ENCODE measurements around the gene GALNT9. TPM values are rescaled to one million over a fixed set of nuclear protein-coding genes. Genes with fewer than 3 reads are reported as not detected.

GALNT9 gene
- total RNA-seq, 1 experiment from 2014 or later: 0.54 TPM

GRCh38 chr12:132277374-132277941 is 51.9 kb downstream of the GALNT9 start:
- CTCF ChIA-PET: no interaction called here
- Mint-ChIP-seq H3K9me3 (ENCODE audit: low read depth, unreplicated experiment) (no peaks in the 10 kb centered on the region), H3K4me3 (ENCODE audit: low read depth, unreplicated experiment) (no peak overlapping the region), H3K27ac (ENCODE audit: unreplicated experiment) (no peak overlapping the region), H3K4me1 (ENCODE audit: low read depth, unreplicated experiment) (peaks cover 14% of the 10 kb centered on the region), H3K27me3 (ENCODE audit: unreplicated experiment) (peaks cover 83% of the 10 kb centered on the region), H3K36me3 (ENCODE audit: insufficient read depth, unreplicated experiment) (no peaks in the 10 kb centered on the region)
- TF ChIP-seq CTCF (IDR thresholded peaks at IDR 0.05; ENCODE audit: unreplicated experiment): no peak
- intact Hi-C loops (cut with micrococcal nuclease; ENCODE audit: unreplicated experiment): no loop called here
- no peak for DNase-seq
- BruUV-seq (replicated peaks): no TSS peak

GRCh38 chr12:132276827-132277373 is 52.5 kb downstream of the GALNT9 start:
- H3K4me3 Mint-ChIP-seq (ENCODE audit: low read depth, unreplicated experiment): no peak overlapping the region
- no peaks in the 10 kb centered on the region for H3K9me3 Mint-ChIP-seq (ENCODE audit: low read depth, unreplicated experiment)
- CTCF ChIA-PET: no interaction called here
- H3K27ac Mint-ChIP-seq (ENCODE audit: unreplicated experiment): no peak overlapping the region
- H3K36me3 Mint-ChIP-seq (ENCODE audit: insufficient read depth, unreplicated experiment): no peaks in the 10 kb centered on the region
- intact Hi-C loops (cut with micrococcal nuclease; ENCODE audit: unreplicated experiment): no loop called here
- no peak for TF ChIP-seq CTCF (IDR thresholded peaks at IDR 0.05; ENCODE audit: unreplicated experiment)
- H3K4me1 Mint-ChIP-seq (ENCODE audit: low read depth, unreplicated experiment): peaks cover 14% of the 10 kb centered on the region
- no TSS peak for BruUV-seq (replicated peaks)
- peaks cover 88% of the 10 kb centered on the region for H3K27me3 Mint-ChIP-seq (ENCODE audit: unreplicated experiment)
- no peak for DNase-seq

- Mint-ChIP-seq H3K27ac (ENCODE audit: unreplicated experiment) (no peak overlapping the region), H3K4me3 (ENCODE audit: low read depth, unreplicated experiment) (no peak overlapping the region), H3K36me3 (ENCODE audit: insufficient read depth, unreplicated experiment) (no peaks in the 10 kb centered on the region), H3K9me3 (ENCODE audit: low read depth, unreplicated experiment) (no peaks in the 10 kb centered on the region), H3K4me1 (ENCODE audit: low read depth, unreplicated experiment) (peaks cover 14% of the 10 kb centered on the region), H3K27me3 (ENCODE audit: unreplicated experiment) (peaks cover 95% of the 10 kb centered on the region)
- intact Hi-C loops (cut with micrococcal nuclease; ENCODE audit: unreplicated experiment): no loop called here
- no peak for DNase-seq
- no peak for TF ChIP-seq CTCF (IDR thresholded peaks at IDR 0.05; ENCODE audit: unreplicated experiment)
- CTCF ChIA-PET: no interaction called here
- BruUV-seq (replicated peaks): no TSS peak
Observed at GRCh38 chr12:132276066-132276826, 53.1 kb downstream of the GALNT9 start.

- DNase-seq: no peak
- Mint-ChIP-seq H3K4me1 (ENCODE audit: low read depth, unreplicated experiment) (peaks cover 14% of the 10 kb centered on the region), H3K9me3 (ENCODE audit: low read depth, unreplicated experiment) (no peaks in the 10 kb centered on the region), H3K27ac (ENCODE audit: unreplicated experiment) (no peak overlapping the region), H3K27me3 (ENCODE audit: unreplicated experiment) (peaks cover 100% of the 10 kb centered on the region), H3K36me3 (ENCODE audit: insufficient read depth, unreplicated experiment) (no peaks in the 10 kb centered on the region), H3K4me3 (ENCODE audit: low read depth, unreplicated experiment) (no peak overlapping the region)
- intact Hi-C loops (cut with micrococcal nuclease; ENCODE audit: unreplicated experiment): no loop called here
- no TSS peak for BruUV-seq (replicated peaks)
- TF ChIP-seq CTCF (IDR thresholded peaks at IDR 0.05; ENCODE audit: unreplicated experiment): no peak
- CTCF ChIA-PET: interaction anchor here (2.5 kb wide), 1 partner anchor 9 kb away, joined by 5 read pairs; no protein-coding TSS in a partner anchor
Observed at GRCh38 chr12:132275631-132276030, 53.8 kb downstream of the GALNT9 start.

All from Calu3 (cell line).